ENCODE measurements around the gene LETM1.

LETM1 gene

GRCh38 chr4:1813231-1813630 lies 42.7 kb downstream of the LETM1 start:
- Histone ChIP-seq H3K9ac (ENCODE audit: low read length) (no peak overlapping the region), H3K4me2 (ENCODE audit: low read length) (no peak overlapping the region), H3K79me1 (ENCODE audit: low read length) (no peaks in the 10 kb centered on the region), H4K8ac (ENCODE audit: low read depth, low read length) (no peak overlapping the region), H2AK5ac (ENCODE audit: low read length) (no peak overlapping the region), H3K9me3 (ENCODE audit: insufficient read depth, low read depth, low read length) (peaks cover 2% of the 10 kb centered on the region), H3K4me3 (ENCODE audit: low read depth, low read length) (no peak overlapping the region), H3K23ac (ENCODE audit: low read length) (no peak overlapping the region), H3K27ac (ENCODE audit: low read depth, low read length) (no peak overlapping the region), H3K4ac (ENCODE audit: low read depth, low read length) (no peak overlapping the region), H3K4me1 (ENCODE audit: control insufficient read depth in 1 of 2, insufficient read depth in 2 of 2, low read length in 2 of 2) (no peaks in the 10 kb centered on the region), H3K27me3 (ENCODE audit: insufficient read depth, low read length) (no peaks in the 10 kb centered on the region), H4K91ac (ENCODE audit: low read depth, low read length) (no peak overlapping the region), H3K79me2 (ENCODE audit: control insufficient read depth, insufficient read depth, low read length, poor library complexity) (no peaks in the 10 kb centered on the region), H2BK12ac (ENCODE audit: low read length) (no peak overlapping the region), H3K14ac (ENCODE audit: low read length) (no peak overlapping the region), H2AFZ (ENCODE audit: insufficient read depth, low read length, poor library complexity) (no peak overlapping the region), H3K36me3 (ENCODE audit: control insufficient read depth in 1 of 2, insufficient read depth in 2 of 2, low read length in 2 of 2) (peaks cover 44 to 48% of the 10 kb centered on the region in 2 experiments), H2BK5ac (ENCODE audit: low read depth, low read length, poor library complexity) (no peak overlapping the region), H2BK120ac (ENCODE audit: insufficient read depth, low read length, poor library complexity) (no peak overlapping the region), H3K18ac (ENCODE audit: low read length) (no peak overlapping the region), H4K12ac (ENCODE audit: low read depth, low read length) (no peak overlapping the region)
- no peak for DNase-seq
- WGBS (ENCODE audit: extremely low coverage, insufficient coverage, insufficient read length), result no CpG with 5 or more reads among the region's 9 CpGs

DNA sequence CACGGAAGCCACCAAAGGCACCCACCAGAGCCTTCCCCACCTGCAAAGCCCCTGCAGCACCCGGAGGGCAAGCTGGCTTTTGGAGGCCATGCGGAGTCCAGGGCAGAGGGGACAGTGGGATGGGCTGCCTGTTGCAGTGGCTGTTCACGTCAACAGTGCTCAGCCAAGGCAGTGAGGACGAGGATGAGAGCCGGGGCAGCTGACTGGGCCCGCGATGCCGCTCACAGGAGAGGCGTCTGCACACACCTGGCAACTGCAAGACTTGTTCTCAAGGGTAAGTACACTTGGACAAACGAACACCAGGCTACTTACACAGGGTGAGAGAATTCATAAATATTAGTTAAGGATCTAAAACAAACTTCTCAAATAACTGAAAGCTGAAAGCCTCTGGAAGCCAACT lies 43.2 kb downstream of the LETM1 start:
- no CpG with 5 or more reads among the region's 11 CpGs for WGBS (ENCODE audit: extremely low coverage, insufficient coverage, insufficient read length)
- Histone ChIP-seq H2BK12ac (ENCODE audit: low read length) (no peak overlapping the region), H2BK120ac (ENCODE audit: insufficient read depth, low read length, poor library complexity) (no peak overlapping the region), H3K9me3 (ENCODE audit: insufficient read depth, low read depth, low read length) (peaks cover 2% of the 10 kb centered on the region), H3K4ac (ENCODE audit: low read depth, low read length) (no peak overlapping the region), H3K4me3 (ENCODE audit: low read depth, low read length) (no peak overlapping the region), H3K79me2 (ENCODE audit: control insufficient read depth, insufficient read depth, low read length, poor library complexity) (no peaks in the 10 kb centered on the region), H3K14ac (ENCODE audit: low read length) (no peak overlapping the region), H3K27me3 (ENCODE audit: insufficient read depth, low read length) (no peaks in the 10 kb centered on the region), H2AK5ac (ENCODE audit: low read length) (no peak overlapping the region), H3K27ac (ENCODE audit: low read depth, low read length) (no peak overlapping the region), H4K91ac (ENCODE audit: low read depth, low read length) (no peak overlapping the region), H3K23ac (ENCODE audit: low read length) (no peak overlapping the region), H3K9ac (ENCODE audit: low read length) (no peak overlapping the region), H3K4me1 (ENCODE audit: control insufficient read depth in 1 of 2, insufficient read depth in 2 of 2, low read length in 2 of 2) (no peaks in the 10 kb centered on the region), H3K4me2 (ENCODE audit: low read length) (no peak overlapping the region), H4K8ac (ENCODE audit: low read depth, low read length) (no peak overlapping the region), H3K36me3 (ENCODE audit: control insufficient read depth in 1 of 2, insufficient read depth in 2 of 2, low read length in 2 of 2) (peaks cover 41 to 44% of the 10 kb centered on the region in 2 experiments), H2BK5ac (ENCODE audit: low read depth, low read length, poor library complexity) (no peak overlapping the region), H2AFZ (ENCODE audit: insufficient read depth, low read length, poor library complexity) (no peak overlapping the region), H3K79me1 (ENCODE audit: low read length) (no peaks in the 10 kb centered on the region), H3K18ac (ENCODE audit: low read length) (no peak overlapping the region), H4K12ac (ENCODE audit: low read depth, low read length) (no peak overlapping the region)
- no peak for DNase-seq

GRCh38 chr4:1810765-1811164 lies 45.2 kb downstream of the LETM1 start:
- Histone ChIP-seq H3K79me2 (ENCODE audit: control insufficient read depth, insufficient read depth, low read length, poor library complexity) (no peaks in the 10 kb centered on the region), H3K14ac (ENCODE audit: low read length) (no peak overlapping the region), H3K4ac (ENCODE audit: low read depth, low read length) (no peak overlapping the region), H4K12ac (ENCODE audit: low read depth, low read length) (no peak overlapping the region), H2BK12ac (ENCODE audit: low read length) (no peak overlapping the region), H3K4me2 (ENCODE audit: low read length) (no peak overlapping the region), H2AK5ac (ENCODE audit: low read length) (no peak overlapping the region), H3K18ac (ENCODE audit: low read length) (no peak overlapping the region), H2AFZ (ENCODE audit: insufficient read depth, low read length, poor library complexity) (no peak overlapping the region), H4K8ac (ENCODE audit: low read depth, low read length) (no peak overlapping the region), H4K91ac (ENCODE audit: low read depth, low read length) (no peak overlapping the region), H3K23ac (ENCODE audit: low read length) (no peak overlapping the region), H3K4me1 (ENCODE audit: control insufficient read depth in 1 of 2, insufficient read depth in 2 of 2, low read length in 2 of 2) (no peaks in the 10 kb centered on the region), H3K4me3 (ENCODE audit: low read depth, low read length) (no peak overlapping the region), H2BK120ac (ENCODE audit: insufficient read depth, low read length, poor library complexity) (no peak overlapping the region), H3K27me3 (ENCODE audit: insufficient read depth, low read length) (no peaks in the 10 kb centered on the region), H3K27ac (ENCODE audit: low read depth, low read length) (no peak overlapping the region), H3K9ac (ENCODE audit: low read length) (no peak overlapping the region), H2BK5ac (ENCODE audit: low read depth, low read length, poor library complexity) (no peak overlapping the region), H3K9me3 (ENCODE audit: insufficient read depth, low read depth, low read length) (peaks cover 3% of the 10 kb centered on the region), H3K36me3 (ENCODE audit: control insufficient read depth in 1 of 2, insufficient read depth in 2 of 2, low read length in 2 of 2) (peaks cover 31 to 34% of the 10 kb centered on the region in 2 experiments), H3K79me1 (ENCODE audit: low read length) (no peaks in the 10 kb centered on the region)
- no peak for DNase-seq
- no CpG with 5 or more reads among the region's 10 CpGs for WGBS (ENCODE audit: extremely low coverage, insufficient coverage, insufficient read length)

DNA sequence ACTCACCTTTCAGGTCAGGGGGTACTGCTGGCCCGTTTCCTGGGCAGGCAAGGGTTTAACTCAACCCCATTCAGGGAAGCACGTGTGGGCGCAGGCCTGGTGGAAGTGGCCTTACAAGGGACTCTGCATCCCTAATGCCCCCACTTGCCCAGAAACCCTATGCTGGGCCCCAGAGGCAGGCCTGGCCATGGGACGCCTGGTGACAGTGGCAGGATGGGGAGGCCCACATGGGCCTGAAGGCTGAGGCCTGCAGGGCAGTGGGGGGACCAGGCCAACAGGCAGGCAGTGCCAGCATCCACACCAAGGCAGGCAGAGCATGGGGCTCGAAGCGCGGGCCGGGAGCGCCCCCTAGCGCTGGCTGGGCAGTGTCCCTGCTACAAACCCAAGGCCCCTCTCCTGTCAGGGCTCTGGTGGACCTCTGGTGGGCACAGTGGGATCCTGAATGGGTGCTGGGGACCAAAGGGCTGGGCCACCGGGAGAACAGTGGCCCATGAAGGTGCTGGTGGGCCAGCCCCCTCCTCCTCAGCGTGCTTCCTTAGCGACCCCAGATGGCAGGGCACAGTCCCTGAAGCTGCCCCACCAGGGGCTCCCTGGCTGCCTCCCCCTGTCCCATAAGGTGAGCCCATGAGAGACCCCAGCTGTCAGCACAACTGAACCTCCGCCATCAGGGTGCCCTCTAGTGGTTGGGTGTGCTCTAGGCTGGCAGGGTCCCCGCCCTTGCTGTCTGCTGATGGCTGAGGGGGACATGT lies 46.0 kb downstream of the LETM1 start:
- no peaks in the 10 kb centered on the region for H3K79me1 ChIP-seq (ENCODE audit: low read length)
- no peak overlapping the region for H3K4me3 ChIP-seq (ENCODE audit: low read depth, low read length)
- no peaks in the 10 kb centered on the region for H3K27me3 ChIP-seq (ENCODE audit: insufficient read depth, low read length)
- no peaks in the 10 kb centered on the region for H3K4me1 ChIP-seq (ENCODE audit: control insufficient read depth in 1 of 2, insufficient read depth in 2 of 2, low read length in 2 of 2)
- H4K8ac ChIP-seq (ENCODE audit: low read depth, low read length), result no peak overlapping the region
- no peak overlapping the region for H2AFZ ChIP-seq (ENCODE audit: insufficient read depth, low read length, poor library complexity)
- H4K12ac ChIP-seq (ENCODE audit: low read depth, low read length), result no peak overlapping the region
- H2BK5ac ChIP-seq (ENCODE audit: low read depth, low read length, poor library complexity), result no peak overlapping the region
- H3K27ac ChIP-seq (ENCODE audit: low read depth, low read length), result no peak overlapping the region
- no peak overlapping the region for H3K14ac ChIP-seq (ENCODE audit: low read length)
- H3K79me2 ChIP-seq (ENCODE audit: control insufficient read depth, insufficient read depth, low read length, poor library complexity), result no peaks in the 10 kb centered on the region
- H3K23ac ChIP-seq (ENCODE audit: low read length), result no peak overlapping the region
- no peak overlapping the region for H2BK120ac ChIP-seq (ENCODE audit: insufficient read depth, low read length, poor library complexity)
- H2AK5ac ChIP-seq (ENCODE audit: low read length), result no peak overlapping the region
- H3K9me3 ChIP-seq (ENCODE audit: insufficient read depth, low read depth, low read length), result peaks cover 3% of the 10 kb centered on the region
- H3K4ac ChIP-seq (ENCODE audit: low read depth, low read length), result no peak overlapping the region
- H3K18ac ChIP-seq (ENCODE audit: low read length), result no peak overlapping the region
- no peak overlapping the region for H2BK12ac ChIP-seq (ENCODE audit: low read length)
- no peak overlapping the region for H3K4me2 ChIP-seq (ENCODE audit: low read length)
- no peak overlapping the region for H4K91ac ChIP-seq (ENCODE audit: low read depth, low read length)
- no peak overlapping the region for H3K9ac ChIP-seq (ENCODE audit: low read length)
- WGBS (ENCODE audit: extremely low coverage, insufficient coverage, insufficient read length), result no CpG with 5 or more reads among the region's 15 CpGs
- H3K36me3 ChIP-seq (ENCODE audit: control insufficient read depth in 1 of 2, insufficient read depth in 2 of 2, low read length in 2 of 2), result peaks cover 23 to 29% of the 10 kb centered on the region in 2 experiments
- DNase-seq, result peak; percentile 41 to 73
